Activated CD8-positive, alpha-beta memory T cell treated with anti-CD3 and anti-CD28 coated beads for 36 hours (primary cell): ENCODE data around the gene TNFRSF9. TPM values are rescaled to one million over a fixed set of nuclear protein-coding genes. Genes with fewer than 3 reads are reported as not detected.

Experiments used
- CTCF ChIA-PET: fragments of 350-600 bp; sonication (Branson Sonifier 250); formaldehyde crosslinking; loops from one replicate; lab custom pipeline; 2021; ENCODE audit warnings: antibody characterized with exemption; lab: Charles Lee
- POLR2A ChIA-PET: fragments of 350-600 bp; sonication (Branson Sonifier 250); formaldehyde crosslinking; loops from one replicate; lab custom pipeline; 2021; ENCODE audit warnings: antibody characterized with exemption; lab: Charles Lee
- total RNA-seq, 2 experiments: library from RNA; stranded (reverse); gene quantifications; one replicate each; pipeline ENCODE4 v1.2.3, GENCODE V29; 2021

The TNFRSF9 gene
- 100 to 1,000 TPM; 263 to 270 TPM for total RNA-seq

- CTCF ChIA-PET = interaction anchor here (0.7 to 2.8 kb wide), 8 partner anchors 8 to 407 kb away, joined by 3 to 10 read pairs (median 4); no protein-coding TSS in a partner anchor
- POLR2A ChIA-PET = interaction anchor here (0.5 to 2.5 kb wide), 6 partner anchors 8 to 936 kb away, joined by 4 to 19 read pairs (median 6); partner anchors contain the start of gene PARK7
These were observed at the start of gene TNFRSF9 for GRCh38 chr1:7940745-7941436. Gene TNFRSF9, minus strand, starts transcription at chr1:7940839. Its CDS starts 845 bp downstream, at chr1:7939994.

- CTCF ChIA-PET = interaction anchor here (0.6 to 1.0 kb wide), 2 partner anchors 9 kb away, joined by 3 to 5 read pairs; no protein-coding TSS in a partner anchor
- POLR2A ChIA-PET = interaction anchor here (0.6 kb wide), 1 partner anchor 343 kb away, joined by 5 read pairs; no protein-coding TSS in a partner anchor
These were observed 49.3 kb upstream of the TNFRSF9 start for GRCh38 chr1:7989762-7990428.

GRCh38 chr1:7988576-7988975 is 47.9 kb upstream of the TNFRSF9 start:
- POLR2A ChIA-PET = no interaction called here
- CTCF ChIA-PET = interaction anchor here (0.7 to 2.2 kb wide), 2 partner anchors 27 to 736 kb away, joined by 4 to 6 read pairs; no protein-coding TSS in a partner anchor

GRCh38 chr1:7987528-7987927 is 46.9 kb upstream of the TNFRSF9 start:
- ChIA-PET POLR2A (no interaction called here), CTCF (interaction anchor here (2.2 kb wide), 1 partner anchor 28 kb away, joined by 6 read pairs; no protein-coding TSS in a partner anchor)

GRCh38 chr1:7985851-7986612 is 45.4 kb upstream of the TNFRSF9 start:
- CTCF ChIA-PET = interaction anchor here (1.5 kb wide), 1 partner anchor 29 kb away, joined by 3 read pairs; no protein-coding TSS in a partner anchor
- POLR2A ChIA-PET = interaction anchor here (0.5 kb wide), 1 partner anchor 37 kb away, joined by 3 read pairs; no protein-coding TSS in a partner anchor

GRCh38 chr1:7984811-7985210 is 44.2 kb upstream of the TNFRSF9 start:
- CTCF ChIA-PET = interaction anchor here (0.9 to 1.8 kb wide), 3 partner anchors 19 to 46 kb away, joined by 3 to 4 read pairs (median 3); no protein-coding TSS in a partner anchor

GRCh38 chr1:7983086-7983778 is 42.6 kb upstream of the TNFRSF9 start:
- POLR2A ChIA-PET = no interaction called here
- CTCF ChIA-PET = interaction anchor here (0.5 to 1.8 kb wide), 8 partner anchors 8 to 333 kb away, joined by 3 to 4 read pairs (median 4); no protein-coding TSS in a partner anchor

More at GRCh38 chr1:7984811-7985210, 44.2 kb upstream of the TNFRSF9 start:
- POLR2A ChIA-PET = no interaction called here

- CTCF ChIA-PET = interaction anchor here (0.7 kb wide), 3 partner anchors 9 to 872 kb away, joined by 3 to 5 read pairs (median 4); no protein-coding TSS in a partner anchor
- POLR2A ChIA-PET = interaction anchor here (0.6 kb wide), 1 partner anchor 781 kb away, joined by 3 read pairs; no protein-coding TSS in a partner anchor
These were observed 40.3 kb upstream of the TNFRSF9 start for GRCh38 chr1:7980984-7981383.

- CTCF ChIA-PET = interaction anchor here (0.6 to 1.7 kb wide), 12 partner anchors 8 to 374 kb away, joined by 3 to 6 read pairs (median 3); partner anchors contain the start of gene TNFRSF9
- POLR2A ChIA-PET = interaction anchor here (0.6 to 0.8 kb wide), 4 partner anchors 9 to 179 kb away, joined by 3 to 5 read pairs (median 4); no protein-coding TSS in a partner anchor
These were observed 34.7 kb upstream of the TNFRSF9 start for GRCh38 chr1:7975212-7975865.

GRCh38 chr1:7973086-7973485 is 32.4 kb upstream of the TNFRSF9 start:
- POLR2A ChIA-PET = no interaction called here

GRCh38 chr1:7972285-7972684 is 31.6 kb upstream of the TNFRSF9 start:
- CTCF ChIA-PET = interaction anchor here (1.4 kb wide), 1 partner anchor 10 kb away, joined by 4 read pairs; no protein-coding TSS in a partner anchor
- POLR2A ChIA-PET = no interaction called here

More at GRCh38 chr1:7973086-7973485, 32.4 kb upstream of the TNFRSF9 start:
- CTCF ChIA-PET = interaction anchor here (0.7 to 1.4 kb wide), 2 partner anchors 9 to 767 kb away, joined by 3 to 4 read pairs; no protein-coding TSS in a partner anchor

- ChIA-PET CTCF (interaction anchor here (0.5 to 0.9 kb wide), 2 partner anchors 67 to 301 kb away, joined by 3 read pairs; no protein-coding TSS in a partner anchor), POLR2A (no interaction called here)
These were observed 30.4 kb upstream of the TNFRSF9 start for GRCh38 chr1:7971024-7971423.

- ChIA-PET CTCF (interaction anchor here (0.9 kb wide), 1 partner anchor 300 kb away, joined by 3 read pairs; no protein-coding TSS in a partner anchor), POLR2A (no interaction called here)
These were observed 29.6 kb upstream of the TNFRSF9 start for GRCh38 chr1:7970246-7970645.

- ChIA-PET POLR2A (interaction anchor here (1.0 kb wide), 1 partner anchor 52 kb away, joined by 6 read pairs; no protein-coding TSS in a partner anchor), CTCF (no interaction called here)
These were observed 27.0 kb upstream of the TNFRSF9 start for GRCh38 chr1:7967651-7968050.

GRCh38 chr1:7967196-7967595 is 26.6 kb upstream of the TNFRSF9 start:
- CTCF ChIA-PET = no interaction called here
- POLR2A ChIA-PET = interaction anchor here (1.0 kb wide), 1 partner anchor 52 kb away, joined by 6 read pairs; no protein-coding TSS in a partner anchor

- ChIA-PET CTCF (interaction anchor here (2.2 kb wide), 1 partner anchor 11 kb away, joined by 6 read pairs; no protein-coding TSS in a partner anchor), POLR2A (no interaction called here)
These were observed 23.8 kb upstream of the TNFRSF9 start for GRCh38 chr1:7964476-7964875.

GRCh38 chr1:7963841-7964240 is 23.2 kb upstream of the TNFRSF9 start:
- ChIA-PET CTCF (interaction anchor here (0.9 kb wide), 1 partner anchor 12 kb away, joined by 3 read pairs; no protein-coding TSS in a partner anchor), POLR2A (interaction anchor here (2.0 kb wide), 1 partner anchor 25 kb away, joined by 4 read pairs; no protein-coding TSS in a partner anchor)
